GM23248 (cell line): ENCODE results near the gene MRPL32. TPM values are rescaled to one million over a fixed set of nuclear protein-coding genes. Genes with fewer than 3 reads are reported as not detected.

Experiments used
- DNase-seq: peaks from one replicate; pipeline ENCODE4 v3.0.0-alpha.2; 2015
- H2AFZ ChIP-seq: fragments of 200-600 bp; sonication (generic); 2 replicates; pipeline ENCODE4 v1.6.1; 2016; ENCODE audit warnings: antibody characterized with exemption
- H3F3A ChIP-seq: fragments of 200-600 bp; sonication (generic); 2 replicates; pipeline ENCODE4 v1.6.1; 2016; ENCODE audit warnings: mild to moderate bottlenecking, antibody characterized with exemption, mixed run types; ENCODE audit not compliant: insufficient read depth
- H3K27ac ChIP-seq: fragments of 200-600 bp; sonication (generic); 2 replicates; pipeline ENCODE4 v1.5.1; 2016; ENCODE audit warnings: mild to moderate bottlenecking
- H3K27me3 ChIP-seq: fragments of 200-600 bp; sonication (generic); replicated peaks from 2 replicates; pipeline ENCODE4 v1.6.1; 2016; ENCODE audit warnings: mild to moderate bottlenecking; ENCODE audit not compliant: insufficient read depth
- H3K36me3 ChIP-seq: fragments of 200-600 bp; sonication (generic); 2 replicates; pipeline ENCODE4 v1.6.1; 2016; ENCODE audit warnings: low read depth, mild to moderate bottlenecking
- H3K4me1 ChIP-seq: fragments of 200-600 bp; sonication (generic); 2 replicates; pipeline ENCODE4 v1.6.1; 2016; ENCODE audit warnings: mild to moderate bottlenecking; ENCODE audit not compliant: insufficient read depth
- H3K4me2 ChIP-seq: fragments of 200-600 bp; sonication (generic); one replicate; pipeline ENCODE4 v1.6.1; 2016; ENCODE audit warnings: mild to moderate bottlenecking; ENCODE audit not compliant: unreplicated experiment
- H3K4me3 ChIP-seq: fragments of 200-600 bp; sonication (generic); 2 replicates; pipeline ENCODE4 v1.5.1; 2016; ENCODE audit warnings: mild to moderate bottlenecking
- H3K79me2 ChIP-seq: fragments of 200-600 bp; sonication (generic); 2 replicates; pipeline ENCODE4 v1.6.1; 2016; ENCODE audit warnings: mild to moderate bottlenecking; ENCODE audit not compliant: insufficient read depth
- H3K9ac ChIP-seq: fragments of 200-600 bp; sonication (generic); 2 replicates; pipeline ENCODE4 v1.6.1; 2016; ENCODE audit warnings: mild to moderate bottlenecking
- H3K9me2 ChIP-seq: fragments of 200-600 bp; sonication (generic); 2 replicates; pipeline ENCODE4 v1.6.1; 2016; ENCODE audit warnings: mixed run types, mild to moderate bottlenecking, moderate library complexity; ENCODE audit not compliant: insufficient read depth
- H3K9me3 ChIP-seq: fragments of 200-600 bp; sonication (generic); one replicate; pipeline ENCODE4 v1.6.1; 2017; ENCODE audit warnings: low read depth
- H4K20me1 ChIP-seq: fragments of 200-600 bp; sonication (generic); 2 replicates; pipeline ENCODE4 v1.6.0; 2016; ENCODE audit not compliant: insufficient read depth
- EZH2 ChIP-seq: fragments of 200-600 bp; sonication (generic); IDR thresholded peaks from 2 replicates; pipeline ENCODE4 v1.6.1; 2018; ENCODE audit warnings: antibody characterized with exemption, mild to moderate bottlenecking; ENCODE audit not compliant: insufficient read depth, poor library complexity, severe bottlenecking
- EZH2phosphoT487 ChIP-seq: fragments of 200-600 bp; sonication (generic); IDR thresholded peaks from 2 replicates; pipeline ENCODE4 v1.6.1; 2018; ENCODE audit warnings: antibody characterized with exemption, moderate library complexity, mild to moderate bottlenecking, low read depth; ENCODE audit not compliant: insufficient read depth
- WGBS, 2 experiments: methylation state at CpG; one replicate each; pipeline ENCODE4 v1.1.6; 2015 to 2017; ENCODE audit warnings: low lambda C conversion rate in 2 of 2, low coverage in 1 of 2; ENCODE audit errors: missing lambda C conversion rate in 2 of 2; 5-methylcytosine and 5-hydroxymethylcytosine counted together
- in situ Hi-C: fragments of 300-500 bp; cut with MboI; formaldehyde crosslinking; loops from 2 replicates; pipeline ENCODE4 v1.15.0; 2020
- polyA plus RNA-seq: library from polyadenylated mRNA; unstranded; fragments of >200 nt; fragmentation: Nextera tagmentation; extraction: Ambion mirVana; gene quantifications from 2 replicates; pipeline ENCODE4 v1.2.1, GENCODE V29; 2016
- total RNA-seq: library from RNA; depleted of rRNA; stranded (reverse); fragments of >200 nt; shearing (Covaris generic); gene quantifications from 2 replicates; pipeline ENCODE4 v1.2.3, GENCODE V29; 2014

Gene MRPL32
- total and polyA plus RNA-seq, 2 experiments from 2014 or later = 45.3 to 76.3 TPM

DNA sequence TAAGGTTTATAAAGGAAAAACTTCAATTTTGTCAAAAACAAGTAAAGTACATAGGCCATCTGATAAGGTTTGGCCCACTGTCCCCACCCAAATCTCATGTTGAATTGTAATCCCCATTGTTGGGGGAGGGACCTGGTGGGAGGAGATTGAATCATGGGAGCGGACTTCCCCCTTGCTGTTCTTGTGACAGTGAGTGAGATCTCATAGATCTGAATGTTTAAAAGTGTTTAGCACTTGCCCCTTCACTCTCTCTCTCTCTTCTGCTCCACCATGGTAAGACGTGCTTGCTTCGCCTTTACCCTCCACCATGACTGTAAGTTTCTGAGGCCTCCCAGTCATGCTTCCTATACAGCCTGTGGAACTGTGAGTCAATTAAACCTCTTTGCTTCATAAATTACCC, 18.2 kb downstream of the MRPL32 start:
- Histone ChIP-seq H3K79me2 (no peaks in the 10 kb centered on the region), H3K36me3 (no peaks in the 10 kb centered on the region), H3K27ac (no peak overlapping the region), H4K20me1 (no peaks in the 10 kb centered on the region), H3K9me2 (no peaks in the 10 kb centered on the region), H3K9ac (no peak overlapping the region), H3K4me2 (no peak overlapping the region), H3F3A (no peaks in the 10 kb centered on the region), H3K4me1 (no peaks in the 10 kb centered on the region), H3K4me3 (no peak overlapping the region), H2AFZ (no peak overlapping the region), H3K9me3 (no peaks in the 10 kb centered on the region), H3K27me3 (no peaks in the 10 kb centered on the region)
- TF ChIP-seq EZH2phosphoT487 (no peak), EZH2 (no peak)
- in situ Hi-C loops = no loop called here
- no peak for DNase-seq
- WGBS, 2 experiments = 57 to 60% methylated on average over 3 of the region's 3 CpGs

DNA sequence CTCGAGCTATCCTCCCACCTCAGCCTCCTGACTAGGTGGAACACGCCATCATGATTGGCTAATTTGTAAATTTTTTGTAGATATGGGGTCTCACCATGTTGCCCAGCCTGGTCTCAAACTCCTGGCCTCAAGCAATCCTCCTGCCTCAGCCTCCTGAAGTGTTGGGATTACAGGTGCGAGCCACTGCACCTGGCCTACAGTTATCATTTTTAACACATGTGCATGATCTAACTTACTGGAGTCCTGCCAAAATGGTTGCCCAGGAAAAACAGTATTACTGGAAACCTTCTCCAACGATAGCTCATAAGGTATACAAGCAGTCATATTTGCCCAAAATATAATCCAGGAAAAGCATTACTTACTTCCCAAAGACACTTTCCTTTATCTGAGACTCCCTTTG, 20.2 kb downstream of the MRPL32 start:
- H3K4me2 ChIP-seq = no peak overlapping the region
- in situ Hi-C loops = no loop called here
- H2AFZ ChIP-seq = no peak overlapping the region
- no peaks in the 10 kb centered on the region for H3K79me2 ChIP-seq
- no peak overlapping the region for H3K4me3 ChIP-seq
- no peaks in the 10 kb centered on the region for H3K9me2 ChIP-seq
- no peaks in the 10 kb centered on the region for H3K36me3 ChIP-seq
- H3K27ac ChIP-seq = no peak overlapping the region
- no peak for TF ChIP-seq EZH2phosphoT487
- TF ChIP-seq EZH2 = no peak
- 67 to 74% methylated on average over 4 of the region's 4 CpGs for WGBS, 2 experiments
- no peaks in the 10 kb centered on the region for H3K9me3 ChIP-seq
- H3K4me1 ChIP-seq = no peaks in the 10 kb centered on the region
- no peak for DNase-seq
- H4K20me1 ChIP-seq = no peaks in the 10 kb centered on the region
- no peaks in the 10 kb centered on the region for H3F3A ChIP-seq
- no peaks in the 10 kb centered on the region for H3K27me3 ChIP-seq
- no peak overlapping the region for H3K9ac ChIP-seq

DNA sequence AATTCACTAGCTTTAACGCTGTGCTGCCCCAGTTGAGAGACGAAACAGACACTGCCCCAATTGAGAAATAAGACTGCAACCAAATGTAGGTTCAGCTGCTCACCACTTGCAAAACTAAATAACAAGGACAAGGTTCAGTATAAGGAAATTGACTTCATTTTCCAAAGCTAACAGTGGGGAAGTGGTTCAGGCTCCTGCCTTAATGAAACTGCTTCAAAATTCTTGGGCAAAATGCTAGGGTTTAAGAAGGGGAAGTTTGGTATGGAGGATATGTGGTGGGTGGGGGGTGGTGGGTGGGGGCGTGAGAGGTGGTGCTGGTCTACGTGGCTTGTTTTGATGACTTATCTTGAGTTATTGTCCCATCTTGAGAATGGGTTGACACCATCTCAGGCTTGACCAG, 21.8 kb downstream of the MRPL32 start:
- no peaks in the 10 kb centered on the region for H3K9me2 ChIP-seq
- H3K4me2 ChIP-seq = no peak overlapping the region
- H3K9me3 ChIP-seq = no peaks in the 10 kb centered on the region
- H2AFZ ChIP-seq = no peak overlapping the region
- H3K27ac ChIP-seq = no peak overlapping the region
- no peaks in the 10 kb centered on the region for H3K4me1 ChIP-seq
- no peaks in the 10 kb centered on the region for H3K79me2 ChIP-seq
- H3K4me3 ChIP-seq = no peak overlapping the region
- H3K36me3 ChIP-seq = no peaks in the 10 kb centered on the region
- TF ChIP-seq EZH2phosphoT487 = no peak
- TF ChIP-seq EZH2 = no peak
- 53 to 64% methylated on average over 4 of the region's 4 CpGs for WGBS, 2 experiments
- H3K9ac ChIP-seq = no peak overlapping the region
- DNase-seq = no peak
- H4K20me1 ChIP-seq = no peaks in the 10 kb centered on the region
- no peaks in the 10 kb centered on the region for H3K27me3 ChIP-seq
- H3F3A ChIP-seq = no peaks in the 10 kb centered on the region
- in situ Hi-C loops = no loop called here

DNA sequence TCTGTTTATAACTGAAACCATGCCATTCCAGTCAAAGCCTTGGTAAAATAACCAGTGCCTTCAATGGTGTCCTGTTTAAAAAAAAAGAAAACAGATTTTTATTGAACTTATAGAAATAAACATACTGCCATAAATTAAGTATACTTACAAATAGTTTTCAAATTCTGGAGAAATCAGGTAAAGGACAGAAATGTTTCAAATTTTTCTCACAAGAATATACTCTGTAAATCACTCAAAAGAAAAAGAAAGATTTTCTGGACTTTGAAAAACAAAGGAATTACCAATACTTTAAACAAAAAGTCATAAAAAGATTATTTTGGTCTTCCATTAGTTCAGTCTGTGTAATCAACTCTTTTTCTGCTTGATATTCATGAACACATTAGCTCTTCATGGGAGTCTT, 23.9 kb downstream of the MRPL32 start:
- H3K9ac ChIP-seq = no peak overlapping the region
- no peak overlapping the region for H2AFZ ChIP-seq
- H4K20me1 ChIP-seq = no peaks in the 10 kb centered on the region
- H3K27me3 ChIP-seq = no peaks in the 10 kb centered on the region
- H3K9me2 ChIP-seq = no peaks in the 10 kb centered on the region
- no peak for TF ChIP-seq EZH2phosphoT487
- TF ChIP-seq EZH2 = no peak
- no peak for DNase-seq
- H3K9me3 ChIP-seq = no peaks in the 10 kb centered on the region
- no peaks in the 10 kb centered on the region for H3K4me1 ChIP-seq
- H3K36me3 ChIP-seq = no peaks in the 10 kb centered on the region
- H3K4me2 ChIP-seq = no peak overlapping the region
- H3F3A ChIP-seq = no peaks in the 10 kb centered on the region
- no peak overlapping the region for H3K27ac ChIP-seq
- no peak overlapping the region for H3K4me3 ChIP-seq
- in situ Hi-C loops = no loop called here
- no peaks in the 10 kb centered on the region for H3K79me2 ChIP-seq

DNA sequence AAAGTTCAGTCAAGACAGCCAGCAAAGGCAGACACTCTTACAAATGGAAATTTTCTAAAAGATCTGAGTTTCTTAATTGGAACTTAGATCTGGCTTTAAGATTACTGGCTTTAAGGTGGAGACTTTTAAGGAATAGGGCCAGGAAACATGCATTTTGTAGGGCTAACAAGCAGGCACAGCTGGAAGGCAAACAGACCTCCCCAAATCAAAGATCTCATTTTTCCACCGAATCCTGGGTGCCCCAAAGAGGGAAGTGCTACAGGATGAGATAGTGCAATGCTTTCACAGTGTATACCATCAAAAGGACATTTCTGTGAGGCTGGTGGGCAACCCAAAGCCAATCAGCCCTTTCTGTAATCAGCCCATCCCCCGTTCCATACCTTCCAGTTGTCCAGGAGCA, 27.4 kb downstream of the MRPL32 start:
- no peaks in the 10 kb centered on the region for H3K79me2 ChIP-seq
- no peak overlapping the region for H3K4me3 ChIP-seq
- no peak overlapping the region for H3K27ac ChIP-seq
- H3K36me3 ChIP-seq = no peaks in the 10 kb centered on the region
- no peaks in the 10 kb centered on the region for H3K9me2 ChIP-seq
- in situ Hi-C loops = no loop called here
- no peaks in the 10 kb centered on the region for H3K27me3 ChIP-seq
- no peak overlapping the region for H3K4me2 ChIP-seq
- H4K20me1 ChIP-seq = no peaks in the 10 kb centered on the region
- H3K4me1 ChIP-seq = peaks cover under 1% of the 10 kb centered on the region
- no peak for DNase-seq
- no peak for TF ChIP-seq EZH2phosphoT487
- WGBS, 2 experiments = 63 to 74% methylated on average over 2 of the region's 2 CpGs
- no peaks in the 10 kb centered on the region for H3K9me3 ChIP-seq
- no peak overlapping the region for H2AFZ ChIP-seq
- H3F3A ChIP-seq = peaks cover 3% of the 10 kb centered on the region; the same call in 1 of the 2 replicates
- no peak overlapping the region for H3K9ac ChIP-seq
